GM21381 (cell line): ENCODE results near the gene HELT.
A peak's percentile ranks its signal among the peaks of the same experiment; 100 is the strongest.
"Not testable (repeated sequence)": the region's sequence is repeated elsewhere in the genome, so short reads cannot be mapped to it uniquely, and the experiment has no call there.

Experiments used
- ATAC-seq: cut with Tn5 transposase; IDR thresholded peaks from one replicate; pipeline ENCODE4 v1.9.1; 2021; ENCODE audit warnings: mild to moderate bottlenecking, moderate library complexity; ENCODE audit not compliant: unreplicated experiment

HELT gene

GRCh38 chr4:185035284-185035683 is 17.0 kb downstream of the HELT start:
- no peak for ATAC-seq

GRCh38 chr4:185036019-185036418 is 17.7 kb downstream of the HELT start:
- no peak for ATAC-seq

- no peak for ATAC-seq
Observed at GRCh38 chr4:185036842-185037241, 18.6 kb downstream of the HELT start.

- ATAC-seq = peak; percentile 55
Observed at GRCh38 chr4:185039508-185040273, 21.4 kb downstream of the HELT start.

- ATAC-seq = no peak
Observed at GRCh38 chr4:185040523-185040922, 22.2 kb downstream of the HELT start.

GRCh38 chr4:185050286-185050685 is 32.0 kb downstream of the HELT start:
- ATAC-seq = not testable (repeated sequence)

GRCh38 chr4:185051283-185051682 is 33.0 kb downstream of the HELT start:
- ATAC-seq = not testable (repeated sequence)

- no peak for ATAC-seq
Observed at GRCh38 chr4:185053746-185054145, 35.5 kb downstream of the HELT start.

GRCh38 chr4:185054272-185054671 is 36.0 kb downstream of the HELT start:
- ATAC-seq = no peak

GRCh38 chr4:185054886-185055285 is 36.6 kb downstream of the HELT start:
- ATAC-seq = no peak

- no peak for ATAC-seq
Observed at GRCh38 chr4:185061610-185062009, 43.3 kb downstream of the HELT start.

GRCh38 chr4:185062606-185063005 is 44.3 kb downstream of the HELT start:
- no peak for ATAC-seq

- ATAC-seq = no peak
Observed at GRCh38 chr4:185066179-185066578, 47.9 kb downstream of the HELT start.

- no peak for ATAC-seq
Observed at GRCh38 chr4:185068837-185069236, 50.5 kb downstream of the HELT start.
